Right lobe of liver (tissue), 6 donors: ENCODE results near the gene MACROH2A1. TPM values are rescaled to one million over a fixed set of nuclear protein-coding genes. Genes with fewer than 3 reads are reported as not detected.

Experiments
- ATAC-seq, 4 donors: fragments of 200-7000 bp; cut with Tn5 transposase; one replicate each; pipeline ENCODE4 v1.9.1; 2020; ENCODE audit warnings: mild to moderate bottlenecking in 4 of 4, moderate library complexity in 4 of 4
- DNase-seq, 3 donors: peaks; one replicate each; pipeline ENCODE4 v3.0.0-alpha.2; 2020
- H3K27ac ChIP-seq, 3 donors: fragments of 200-600 bp; one replicate each; pipeline ENCODE4 v1.8.0; 2022
- H3K27me3 ChIP-seq, 2 donors: fragments of 200-600 bp; one replicate each; pipeline ENCODE4 v1.8.0; 2022
- H3K36me3 ChIP-seq, 4 donors: fragments of 200-600 bp; sonication (generic) in 1 of 4; one replicate each; pipeline versions ENCODE4 v1.5.1 to v1.8.0; 2017 to 2022; ENCODE audit warnings: control low read depth in 1 of 4
- H3K4me1 ChIP-seq, 4 donors: fragments of 200-600 bp; sonication (generic) in 1 of 4; one replicate each; pipeline versions ENCODE4 v1.5.1 to v1.8.0; 2017 to 2022; ENCODE audit warnings: control low read depth in 1 of 4
- H3K4me3 ChIP-seq, 3 donors: fragments of 200-600 bp; one replicate each; pipeline ENCODE4 v1.8.0; 2022
- H3K9me3 ChIP-seq, 4 donors: fragments of 200-600 bp; sonication (generic) in 1 of 4; one replicate each; pipeline versions ENCODE4 v1.5.1 to v1.8.0; 2017 to 2022; ENCODE audit warnings: control low read depth in 1 of 4
- POLR2A ChIP-seq: fragments of 450-650 bp; IDR thresholded peaks from one replicate; pipeline ENCODE4 v1.6.1; 2017; ENCODE audit warnings: antibody characterized with exemption, mild to moderate bottlenecking
- WGBS: methylation state at CpG from one replicate; pipeline ENCODE4 v1.1.6; 2018; ENCODE audit warnings: low coverage, low lambda C conversion rate; ENCODE audit not compliant: insufficient coverage; ENCODE audit errors: missing lambda C conversion rate; 5-methylcytosine and 5-hydroxymethylcytosine counted together
- intact Hi-C, 2 donors: fragments of 100-400 bp; cut with DNase I; formaldehyde crosslinking; loops; one replicate each; pipeline versions ENCODE4 v1.11.2 to v1.14.1; 2022
- small RNA-seq, 2 experiments: library from RNA; depleted of rRNA; stranded (forward); fragments of <200 nt; gene quantifications; one replicate each; pipeline ENCODE3, GENCODE V24; 2016
- total RNA-seq, 6 experiments: library from RNA; depleted of rRNA in 2 of 6; stranded (reverse); fragments of >200 nt in 2 of 6; fragmentation: NEBNext Ultra II Directional in 3 of 6; extraction: Animal tissue kit (Norgen Biotek cat#: 25700) in 3 of 6; gene quantifications; one replicate each; pipeline versions ENCODE4 v1.1.0 to v1.2.4, GENCODE V29; 2016 to 2023
- TF ChIP-seq, protein P1 (sequence below), 4 donors: fragments of 200-600 bp in 3 of 4; fragments of 450-650 bp in 1 of 4; IDR thresholded peaks; one replicate each; pipeline versions ENCODE4 v1.5.1 to v1.8.0; 2016 to 2022; ENCODE audit warnings: antibody characterized with exemption in 4 of 4, mild to moderate bottlenecking in 2 of 4
- donor health status: DM: no; HTN: yes; CAD: no.
- donor health status: DM: no; HTN: no; CAD: no.
- donor health status: DM: no; HTN: no; CAD: no.
- donor health status: DM: no; HTN: yes; CAD: no.
- donor health status: DM: no; HTN: yes; CAD: no.

Gene MACROH2A1
- total RNA-seq, 6 experiments from 2014 or later, result 40.0 to 113 (median 51.6) TPM

DNA sequence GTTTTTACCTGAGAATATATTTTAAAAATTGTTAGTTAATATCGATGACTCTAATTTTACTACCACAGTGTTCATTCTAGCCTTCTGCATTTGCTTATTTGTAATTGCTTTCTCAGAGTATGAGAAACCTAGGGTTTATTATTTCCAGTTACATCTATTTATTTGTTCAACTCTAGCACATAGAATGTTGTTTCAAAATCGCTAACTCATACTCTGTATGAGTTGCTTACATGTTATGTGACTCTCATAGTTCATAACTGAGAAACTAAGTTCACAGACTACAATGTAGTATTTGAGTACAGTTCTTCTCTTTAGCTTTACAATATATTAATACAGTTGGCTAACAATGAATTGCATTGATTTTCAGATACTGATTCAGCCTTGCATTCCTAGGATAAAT is 103.2 kb downstream of the MACROH2A1 start:
- WGBS, result 89% methylated on average over 2 of the region's 2 CpGs
- H3K4me1 ChIP-seq, result no peaks in the 10 kb centered on the region
- TF ChIP-seq, protein P1, sequence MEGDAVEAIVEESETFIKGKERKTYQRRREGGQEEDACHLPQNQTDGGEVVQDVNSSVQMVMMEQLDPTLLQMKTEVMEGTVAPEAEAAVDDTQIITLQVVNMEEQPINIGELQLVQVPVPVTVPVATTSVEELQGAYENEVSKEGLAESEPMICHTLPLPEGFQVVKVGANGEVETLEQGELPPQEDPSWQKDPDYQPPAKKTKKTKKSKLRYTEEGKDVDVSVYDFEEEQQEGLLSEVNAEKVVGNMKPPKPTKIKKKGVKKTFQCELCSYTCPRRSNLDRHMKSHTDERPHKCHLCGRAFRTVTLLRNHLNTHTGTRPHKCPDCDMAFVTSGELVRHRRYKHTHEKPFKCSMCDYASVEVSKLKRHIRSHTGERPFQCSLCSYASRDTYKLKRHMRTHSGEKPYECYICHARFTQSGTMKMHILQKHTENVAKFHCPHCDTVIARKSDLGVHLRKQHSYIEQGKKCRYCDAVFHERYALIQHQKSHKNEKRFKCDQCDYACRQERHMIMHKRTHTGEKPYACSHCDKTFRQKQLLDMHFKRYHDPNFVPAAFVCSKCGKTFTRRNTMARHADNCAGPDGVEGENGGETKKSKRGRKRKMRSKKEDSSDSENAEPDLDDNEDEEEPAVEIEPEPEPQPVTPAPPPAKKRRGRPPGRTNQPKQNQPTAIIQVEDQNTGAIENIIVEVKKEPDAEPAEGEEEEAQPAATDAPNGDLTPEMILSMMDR (IDR thresholded peaks at IDR 0.05), result no peak
- no peak for TF ChIP-seq POLR2A
- H3K27me3 ChIP-seq, result no peaks in the 10 kb centered on the region
- no peak overlapping the region for H3K27ac ChIP-seq
- no peaks in the 10 kb centered on the region for H3K9me3 ChIP-seq
- H3K36me3 ChIP-seq, result no peaks in the 10 kb centered on the region
- ATAC-seq (no peak), DNase-seq (no peak)
- no peak overlapping the region for H3K4me3 ChIP-seq
- intact Hi-C loops, result no loop called here

DNA sequence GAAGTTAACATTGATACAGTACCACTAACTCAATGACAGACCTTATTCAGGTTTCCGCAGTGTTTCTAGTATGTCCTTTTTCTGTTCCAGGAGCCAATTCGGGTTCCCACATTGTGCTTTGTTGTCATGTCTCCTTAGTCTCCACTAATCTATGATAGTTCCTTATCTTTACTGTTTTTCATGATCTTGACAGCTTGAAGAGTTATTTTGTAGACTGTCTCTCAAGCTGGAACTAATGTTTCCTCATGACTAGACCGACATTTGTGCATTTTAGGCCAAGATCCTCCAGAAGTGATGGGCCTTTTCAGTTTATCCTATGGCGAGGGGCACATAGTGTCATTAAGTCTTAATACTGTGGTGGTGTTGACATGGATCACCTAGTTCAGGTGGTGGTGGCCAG is 104.2 kb downstream of the MACROH2A1 start:
- DNase-seq (no peak), ATAC-seq (no peak)
- H3K36me3 ChIP-seq, result no peaks in the 10 kb centered on the region
- intact Hi-C loops, result no loop called here
- 84% methylated on average over 4 of the region's 4 CpGs for WGBS
- H3K4me3 ChIP-seq, result no peak overlapping the region
- H3K27me3 ChIP-seq, result no peaks in the 10 kb centered on the region
- TF ChIP-seq POLR2A, result no peak
- TF ChIP-seq, protein P1 (IDR thresholded peaks at IDR 0.05), result no peak
- H3K4me1 ChIP-seq, result no peaks in the 10 kb centered on the region
- no peaks in the 10 kb centered on the region for H3K9me3 ChIP-seq
- H3K27ac ChIP-seq, result no peak overlapping the region

DNA sequence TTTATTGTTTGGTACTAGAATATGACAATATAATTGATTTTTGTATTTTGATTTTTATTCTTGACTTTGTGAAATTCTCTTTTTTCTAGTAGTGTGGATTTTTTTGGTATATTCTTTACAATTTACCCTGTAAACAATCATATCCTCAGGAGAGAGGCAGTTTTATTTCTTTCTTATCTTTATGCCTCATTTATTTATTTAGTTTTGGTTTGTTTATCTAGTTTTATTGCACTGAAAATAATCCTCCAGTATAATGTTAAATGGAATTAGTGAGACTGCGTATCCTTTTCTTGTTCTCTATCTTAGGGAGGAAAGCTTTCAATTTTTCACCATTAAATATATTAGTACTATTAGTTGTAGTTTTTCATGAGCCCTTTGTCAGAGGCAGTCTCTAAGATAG is 109.4 kb downstream of the MACROH2A1 start:
- ATAC-seq, result no peak
- intact Hi-C loops, result no loop called here
- no peaks in the 10 kb centered on the region for H3K9me3 ChIP-seq
- TF ChIP-seq, protein P1 (IDR thresholded peaks at IDR 0.05), result no peak
- no peak for TF ChIP-seq POLR2A
- H3K4me1 ChIP-seq, result no peaks in the 10 kb centered on the region
- H3K27ac ChIP-seq, result no peak overlapping the region
- no peak overlapping the region for H3K4me3 ChIP-seq
- WGBS, result 100% methylated on average over 1 of the region's 1 CpG
- no peaks in the 10 kb centered on the region for H3K36me3 ChIP-seq
- no peak for DNase-seq
- no peaks in the 10 kb centered on the region for H3K27me3 ChIP-seq

DNA sequence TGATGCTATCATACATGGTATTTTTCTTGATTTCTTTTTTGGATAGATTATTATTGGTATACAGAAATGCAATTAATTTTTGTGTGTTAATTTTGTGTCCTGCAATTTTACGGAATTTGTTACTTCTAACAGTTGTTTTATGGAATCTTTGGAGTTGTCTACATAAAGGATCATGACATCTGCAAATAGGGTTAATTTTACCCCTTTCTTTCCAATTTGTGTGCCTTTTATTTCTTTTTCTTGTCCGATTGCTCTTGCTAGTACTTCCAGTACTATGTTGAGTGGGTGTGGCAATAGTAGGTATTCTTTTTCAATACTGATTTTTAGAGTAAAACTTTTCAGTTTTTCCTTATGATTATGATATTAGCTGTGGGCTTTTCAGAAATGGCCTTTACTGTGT is 111.5 kb downstream of the MACROH2A1 start:
- DNase-seq (no peak), ATAC-seq (no peak)
- Histone ChIP-seq H3K36me3 (no peaks in the 10 kb centered on the region), H3K4me3 (no peak overlapping the region), H3K27ac (no peak overlapping the region), H3K4me1 (no peaks in the 10 kb centered on the region), H3K27me3 (no peaks in the 10 kb centered on the region), H3K9me3 (no peaks in the 10 kb centered on the region)
- intact Hi-C loops, result no loop called here
- TF ChIP-seq, protein P1 (IDR thresholded peaks at IDR 0.05), result no peak
- TF ChIP-seq POLR2A, result no peak
- WGBS, result 51% methylated on average over 2 of the region's 2 CpGs

Small RNA genes within 50 kb of the gene (small RNA-seq; reads per million reads assigned to genes)
- gene DCANP1, result 0 reads per million in 2 experiments

Other genes starting within 250 kb of the MACROH2A1 start
- not detected for gene DCANP1, start 48.1 kb upstream of the MACROH2A1 start, total RNA-seq
- under 1 TPM in 2 of 6 experiments, not detected in 4; 0.05 to 0.09 TPM for gene TIFAB, start 53.1 kb upstream of the MACROH2A1 start, total RNA-seq
- not detected for gene NEUROG1, start 136.7 kb upstream of the MACROH2A1 start, total RNA-seq
- 10 to 100 TPM in 2 of 6 experiments, 1 to 10 TPM in 4; 2.3 to 12.2 (median 3.8) TPM for gene CXCL14, start 179.8 kb upstream of the MACROH2A1 start, total RNA-seq